Fibroblast of peridontal ligament (primary cell): ENCODE measurements around the gene DDIT4.
A peak's percentile ranks its signal among the peaks of the same experiment; 100 is the strongest.
"Not testable (repeated sequence)": the region's sequence is repeated elsewhere in the genome, so short reads cannot be mapped to it uniquely, and the experiment has no call there.

ENCODE experiments used
- DNase-seq: peaks from one replicate; pipeline ENCODE4 v3.0.0-alpha.2; 2010; ENCODE audit errors: extremely low read depth

Gene DDIT4

GRCh38 chr10:72249176-72249862, 24.4 kb upstream of the DDIT4 start:
- DNase-seq, result not testable (repeated sequence)

DNA sequence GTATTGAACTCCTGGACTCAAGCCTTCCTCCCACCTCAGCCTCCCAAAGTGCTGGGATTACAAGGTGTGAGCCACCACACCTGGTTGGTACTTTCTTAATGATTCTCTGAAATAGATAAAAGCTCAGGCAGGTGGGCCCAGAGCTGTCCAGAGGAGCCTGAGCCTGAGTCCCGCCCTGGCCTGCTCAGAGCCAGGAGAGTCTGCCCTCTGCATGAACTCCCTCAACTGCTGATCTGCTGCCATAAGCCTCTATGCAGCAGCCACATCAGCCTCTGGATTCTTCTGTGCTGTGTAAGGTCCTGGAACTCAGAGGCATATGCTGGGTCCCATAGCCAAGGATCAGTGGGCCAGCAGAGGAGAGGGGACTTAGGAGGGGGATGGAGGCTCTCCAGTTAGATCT, 23.1 kb upstream of the DDIT4 start:
- DNase-seq, result peak; percentile 81

GRCh38 chr10:72251635-72252034, 22.1 kb upstream of the DDIT4 start:
- no peak for DNase-seq

DNA sequence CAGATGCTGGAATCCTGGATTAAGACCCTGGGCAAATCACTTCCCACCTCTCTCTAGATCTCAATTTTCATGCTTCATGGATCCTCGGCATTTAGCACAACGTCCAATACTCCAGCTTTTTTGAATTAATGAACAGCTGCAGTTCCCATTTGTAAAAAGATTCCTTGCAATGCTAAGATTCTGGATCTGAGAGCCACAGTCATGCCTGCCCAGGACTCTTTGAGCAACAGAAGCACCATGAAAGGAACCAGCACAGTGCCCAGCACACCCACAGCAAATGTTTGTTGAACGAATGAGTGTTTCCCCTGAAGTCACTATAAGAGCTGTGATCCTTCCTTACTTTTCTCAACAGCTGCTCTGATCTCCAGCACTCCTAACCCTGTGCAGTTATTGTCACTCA, 20.8 kb upstream of the DDIT4 start:
- peak; percentile 55 for DNase-seq

GRCh38 chr10:72253578-72253977, 20.1 kb upstream of the DDIT4 start:
- no peak for DNase-seq

DNA sequence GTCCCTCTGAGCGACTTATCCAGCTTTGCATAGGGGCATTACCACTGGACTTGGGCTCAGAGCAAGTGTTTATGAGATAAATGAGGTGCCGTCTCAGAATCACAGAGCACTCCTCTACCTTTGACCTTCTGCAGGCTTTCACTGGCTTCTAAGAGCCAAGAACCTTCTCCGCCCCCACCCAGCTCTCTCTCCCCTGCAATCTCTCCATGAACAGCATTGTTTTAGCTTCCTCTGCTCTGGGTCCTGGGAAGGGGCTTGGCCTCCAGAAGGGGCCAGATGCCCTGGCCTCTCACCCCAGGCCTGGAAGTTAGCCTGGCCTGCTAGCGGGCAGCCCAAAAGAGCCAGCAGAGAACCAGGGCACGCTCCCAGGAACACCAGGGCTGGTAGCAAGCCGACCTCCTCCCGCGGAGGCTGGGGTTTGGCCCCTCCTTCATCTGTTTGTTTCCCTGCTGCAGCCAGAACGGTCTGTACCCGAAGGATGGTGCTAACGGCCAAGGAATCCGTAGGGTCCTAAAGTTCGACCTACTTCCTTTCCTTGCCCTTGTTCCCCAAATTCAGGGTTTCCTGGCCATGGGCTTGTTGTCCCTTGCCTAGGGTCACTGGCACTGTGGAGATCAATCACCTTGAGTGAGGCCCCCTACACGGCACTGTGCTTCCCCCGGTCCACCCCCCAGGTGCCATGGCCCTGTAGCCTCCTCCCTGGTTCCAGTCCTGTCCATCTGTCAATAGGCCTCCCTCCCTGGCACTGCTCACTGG, 18.7 kb upstream of the DDIT4 start:
- peak; percentile 74 for DNase-seq

DNA sequence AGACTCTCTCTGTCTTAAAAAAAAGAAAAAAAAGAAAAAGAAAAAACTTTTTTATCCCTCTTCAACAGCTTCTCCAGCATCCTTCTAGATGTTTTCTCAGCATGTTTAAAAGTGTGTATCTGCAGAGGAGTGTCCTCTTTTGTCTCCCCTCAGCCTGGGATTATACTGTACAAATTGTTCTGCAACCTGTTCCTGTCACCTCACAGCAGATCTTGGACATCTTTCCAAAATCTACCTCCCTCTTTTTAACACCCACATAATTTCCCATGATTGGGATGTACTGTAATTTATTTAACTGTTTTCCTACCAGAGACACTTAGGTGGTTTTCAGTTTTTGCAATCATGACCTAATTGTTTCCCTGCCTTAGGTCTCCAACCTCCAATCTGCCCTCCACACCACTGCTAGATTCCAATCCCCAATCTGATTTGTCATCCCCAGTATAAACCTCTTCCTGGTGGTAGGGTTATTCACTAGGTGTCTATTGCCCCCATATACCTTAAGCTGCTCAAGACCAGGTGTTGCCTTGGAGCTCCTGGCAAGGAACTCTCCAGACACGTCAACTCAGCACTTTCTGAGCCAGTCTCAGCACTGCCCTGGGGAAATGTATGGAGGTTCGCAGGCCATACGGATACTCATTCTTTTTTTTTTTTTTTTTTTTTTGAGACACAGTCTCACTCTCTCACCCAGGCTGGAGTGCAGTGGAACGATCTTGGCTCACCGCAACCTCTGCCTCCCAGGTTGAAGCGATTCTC, 17.6 kb upstream of the DDIT4 start:
- no peak for DNase-seq

GRCh38 chr10:72257051-72257892, 16.5 kb upstream of the DDIT4 start:
- peak; percentile 29 for DNase-seq

- no peak for DNase-seq
Observed at GRCh38 chr10:72258617-72259016, 15.1 kb upstream of the DDIT4 start.

DNA sequence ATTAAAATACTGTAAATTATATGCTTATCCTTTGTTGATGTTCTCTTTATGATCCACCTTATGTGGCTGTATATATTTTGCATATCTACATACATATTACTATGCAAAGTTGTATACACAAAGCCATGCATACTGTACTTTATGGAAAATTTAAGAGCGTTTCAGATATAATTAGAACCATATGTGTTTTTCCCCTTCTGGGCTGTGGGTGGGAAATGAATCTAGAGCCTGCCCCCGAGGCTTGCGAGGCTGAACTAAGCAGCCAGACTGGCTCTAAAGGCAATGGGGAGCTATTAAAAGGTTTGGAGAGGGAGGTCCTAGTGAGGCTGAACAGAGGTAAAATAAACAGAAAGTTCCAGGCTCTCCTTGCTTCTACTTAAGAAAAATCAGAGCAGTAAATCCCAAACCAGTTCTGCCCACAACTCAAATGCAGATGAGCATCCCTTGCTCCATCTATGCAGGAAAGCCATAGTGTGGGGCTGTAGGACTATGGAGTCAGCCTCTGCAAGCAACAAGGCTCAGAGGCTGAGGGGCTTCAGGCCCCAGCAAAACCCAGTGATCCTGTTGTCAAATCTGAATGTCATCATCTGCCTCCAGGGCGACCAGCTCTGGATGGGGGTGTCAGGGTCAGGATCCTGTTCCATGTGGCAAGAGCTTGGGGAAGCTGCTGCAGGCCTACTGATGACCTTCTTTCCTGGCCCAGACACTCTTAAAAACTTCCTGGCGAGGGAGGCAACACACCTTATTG, 14.1 kb upstream of the DDIT4 start:
- peak; percentile 89 for DNase-seq

GRCh38 chr10:72260239-72260975, 13.3 kb upstream of the DDIT4 start:
- peak; percentile 80 for DNase-seq

DNA sequence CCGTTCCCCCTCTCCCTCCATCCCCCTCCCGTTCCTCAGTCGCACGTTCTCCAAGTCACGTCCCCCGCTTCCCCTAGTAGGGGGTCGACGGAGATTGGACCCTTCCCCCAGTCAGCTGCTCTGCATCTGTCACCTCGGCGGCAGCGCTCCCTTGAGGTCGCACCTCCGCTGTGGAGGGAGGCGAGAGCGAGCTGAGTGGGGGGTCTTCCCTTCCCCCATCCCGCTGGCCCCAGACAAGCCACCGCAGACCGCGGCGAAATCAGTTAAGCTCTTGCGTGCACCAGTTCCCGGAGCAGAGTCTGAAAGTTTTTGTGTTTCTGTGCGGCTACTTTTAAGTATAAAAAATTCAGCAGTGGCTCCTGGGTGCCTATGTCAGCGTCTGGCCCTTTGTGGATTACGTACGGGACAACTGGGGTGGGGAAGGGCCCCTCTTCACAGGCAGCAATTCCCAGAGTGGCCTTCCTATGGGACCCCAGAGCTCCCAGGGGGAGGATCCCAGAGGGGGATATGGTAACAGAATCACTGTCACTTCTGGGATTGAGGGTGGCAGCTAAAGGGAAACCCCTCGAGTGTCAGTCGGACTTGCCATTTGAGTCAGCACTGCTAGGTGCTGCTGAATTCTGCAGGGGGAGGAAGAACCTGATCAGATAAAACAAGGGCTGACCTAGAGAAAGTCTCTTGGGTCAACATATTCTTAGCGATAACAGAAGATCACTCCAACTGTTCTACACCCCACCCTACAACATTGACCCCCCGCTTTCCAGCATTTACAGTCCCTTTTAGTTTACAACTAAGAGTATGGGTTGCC, 12.5 kb upstream of the DDIT4 start:
- peak; percentile 55 for DNase-seq

- no peak for DNase-seq
Observed at GRCh38 chr10:72261784-72262404, 11.8 kb upstream of the DDIT4 start.

GRCh38 chr10:72263613-72264241, 10.0 kb upstream of the DDIT4 start:
- DNase-seq, result no peak

DNA sequence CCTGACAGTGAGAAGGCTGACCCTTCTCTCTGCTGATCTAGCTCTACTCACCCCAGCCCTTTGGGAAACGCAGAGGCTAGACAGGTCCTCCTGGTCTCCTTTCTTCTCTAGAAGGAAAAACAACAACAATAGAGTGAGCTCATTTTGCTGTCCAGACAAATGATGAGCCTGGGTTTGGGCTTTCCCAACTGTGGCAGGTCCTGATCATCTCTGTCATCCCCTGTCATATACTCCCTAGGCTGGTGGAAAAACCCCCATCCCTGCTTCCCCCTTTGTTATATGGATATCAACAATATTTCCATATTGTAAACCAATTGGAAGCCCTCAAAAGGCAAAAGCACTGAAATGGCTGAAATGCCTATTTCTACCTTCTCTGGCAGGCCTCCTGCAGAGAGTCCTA, 9.2 kb upstream of the DDIT4 start:
- DNase-seq, result no peak

DNA sequence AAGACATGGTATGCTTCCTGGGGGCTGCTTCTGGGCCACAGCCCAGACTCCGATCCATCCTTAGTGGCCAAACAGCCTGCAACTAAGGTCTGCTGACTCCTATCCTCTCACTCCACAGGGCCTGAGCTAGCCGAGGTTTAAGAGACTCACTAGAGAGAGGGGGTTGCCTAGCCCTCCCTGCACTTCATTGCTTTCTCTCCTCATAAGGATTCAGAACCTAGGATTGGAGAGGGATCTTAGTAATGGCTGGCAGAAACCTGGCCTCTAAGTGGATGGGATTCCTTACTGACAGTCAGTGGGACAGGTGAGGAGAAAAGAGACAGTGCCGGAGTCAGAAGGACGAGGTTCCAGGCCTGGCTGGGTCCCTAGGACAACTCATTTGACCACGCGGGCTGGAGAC, 8.2 kb upstream of the DDIT4 start:
- no peak for DNase-seq

- DNase-seq, result no peak
Observed at GRCh38 chr10:72265990-72266865, 7.5 kb upstream of the DDIT4 start.

DNA sequence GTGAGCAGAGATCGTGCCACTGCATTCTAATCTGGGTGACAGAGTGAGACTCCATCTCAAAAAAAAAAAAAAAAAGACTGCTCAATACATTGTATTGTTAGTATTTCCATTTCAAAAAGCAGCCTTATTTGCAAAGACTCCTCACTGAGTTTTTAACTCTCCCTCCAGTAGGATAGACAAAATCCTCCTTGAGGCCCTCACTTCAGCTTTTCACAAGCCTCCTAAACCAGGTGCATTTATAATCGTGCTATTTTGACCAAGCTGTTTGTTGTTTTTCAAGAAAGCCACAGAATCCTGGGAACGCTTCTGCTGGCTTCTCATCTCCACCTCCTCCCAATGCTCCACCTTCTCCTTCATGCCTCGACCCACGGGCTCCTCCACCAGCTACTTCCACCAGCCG, 6.3 kb upstream of the DDIT4 start:
- no peak for DNase-seq
